Neural progenitor cell (in vitro differentiated cells): ENCODE measurements around the gene CHCHD1. TPM values are rescaled to one million over a fixed set of nuclear protein-coding genes. Genes with fewer than 3 reads are reported as not detected.

Source experiments
- DNase-seq: peaks from one replicate; pipeline ENCODE4 v3.0.0-alpha.2; 2016; ENCODE audit warnings: low spot score
- H2AFZ ChIP-seq: fragments of 200-600 bp; sonication (generic); replicated peaks from 2 replicates; pipeline ENCODE4 v1.6.1; 2016; ENCODE audit warnings: antibody characterized with exemption
- H3F3A ChIP-seq: fragments of 200-600 bp; sonication (generic); 2 replicates; pipeline ENCODE4 v1.6.1; 2016; ENCODE audit warnings: antibody characterized with exemption, low read depth
- H3K27ac ChIP-seq: fragments of 200-600 bp; sonication (generic); 2 replicates; pipeline ENCODE4 v1.5.1; 2016; ENCODE audit warnings: mild to moderate bottlenecking
- H3K27me3 ChIP-seq: fragments of 200-600 bp; sonication (generic); 2 replicates; pipeline ENCODE4 v1.6.1; 2016; ENCODE audit warnings: mild to moderate bottlenecking, moderate library complexity
- H3K36me3 ChIP-seq: fragments of 200-600 bp; sonication (generic); 2 replicates; pipeline ENCODE4 v1.5.1; 2016
- H3K4me1 ChIP-seq: fragments of 200-600 bp; sonication (generic); 2 replicates; pipeline ENCODE4 v1.6.1; 2016; ENCODE audit warnings: mixed run types
- H3K4me2 ChIP-seq: fragments of 200-600 bp; sonication (generic); 2 replicates; pipeline ENCODE4 v1.6.1; 2016
- H3K4me3 ChIP-seq: fragments of 200-600 bp; sonication (generic); 2 replicates; pipeline ENCODE4 v1.5.1; 2016
- H3K79me2 ChIP-seq: fragments of 200-600 bp; sonication (generic); 2 replicates; pipeline ENCODE4 v1.6.1; 2016; ENCODE audit warnings: low read depth
- H3K9ac ChIP-seq: fragments of 200-600 bp; sonication (generic); 2 replicates; pipeline ENCODE4 v1.6.1; 2016
- H3K9me3 ChIP-seq: fragments of 200-600 bp; sonication (generic); 2 replicates; pipeline ENCODE4 v1.5.1; 2016; ENCODE audit warnings: low read depth
- H4K20me1 ChIP-seq: fragments of 200-600 bp; sonication (generic); 2 replicates; pipeline ENCODE4 v1.6.1; 2016; ENCODE audit warnings: low read depth
- H3K27ac Mint-ChIP-seq: 3 replicates; pipeline ENCODE4 v1.8.0; 2021; ENCODE audit warnings: mixed read lengths
- H3K27me3 Mint-ChIP-seq: 2 replicates; pipeline ENCODE4 v1.8.0; 2022; ENCODE audit warnings: low read depth, mild to moderate bottlenecking, inconsistent platforms, moderate library complexity, mixed read lengths; ENCODE audit not compliant: insufficient read depth
- H3K36me3 Mint-ChIP-seq: 3 replicates; pipeline ENCODE4 v1.8.0; 2021; ENCODE audit warnings: mixed read lengths
- H3K4me1 Mint-ChIP-seq: 3 replicates; pipeline ENCODE4 v1.8.0; 2021; ENCODE audit warnings: mixed read lengths
- H3K4me3 Mint-ChIP-seq: 3 replicates; pipeline ENCODE4 v1.8.0; 2021; ENCODE audit warnings: mild to moderate bottlenecking, moderate library complexity, mixed read lengths
- H3K9me3 Mint-ChIP-seq: 3 replicates; pipeline ENCODE4 v1.8.0; 2020; ENCODE audit warnings: mixed read lengths
- CTCF ChIP-seq: fragments of 200-600 bp; sonication (generic); IDR thresholded peaks from 2 replicates; pipeline ENCODE4 v1.5.1; 2017; ENCODE audit warnings: antibody characterized with exemption, mild to moderate bottlenecking
- EZH2 ChIP-seq: fragments of 200-600 bp; sonication (generic); IDR thresholded peaks from 2 replicates; pipeline ENCODE4 v1.6.1; 2017; ENCODE audit warnings: antibody characterized with exemption, mild to moderate bottlenecking, moderate library complexity
- EZH2phosphoT487 ChIP-seq: fragments of 200-600 bp; sonication (generic); IDR thresholded peaks from 2 replicates; pipeline ENCODE4 v1.6.1; 2017; ENCODE audit warnings: antibody characterized with exemption
- total RNA-seq: library from RNA; depleted of rRNA; stranded (reverse); fragments of >200 nt; gene quantifications from 2 replicates; pipeline ENCODE4 v1.2.3, GENCODE V29; 2015; ENCODE audit warnings: low replicate concordance

CHCHD1 gene
- total RNA-seq, 1 donor from 2014 or later, result 66.7 TPM

- TF ChIP-seq EZH2phosphoT487 (no peak), CTCF (peak; percentile 8), EZH2 (no peak)
Observed at GRCh38 chr10:73819513-73820093, 37.8 kb downstream of the CHCHD1 start.

GRCh38 chr10:73823391-73823790 is 41.5 kb downstream of the CHCHD1 start:
- H3K27me3 Mint-ChIP-seq, result peaks cover 5% of the 10 kb centered on the region

More at GRCh38 chr10:73819513-73820093, 37.8 kb downstream of the CHCHD1 start:
- no peaks in the 10 kb centered on the region for H3K4me1 Mint-ChIP-seq
- no peak overlapping the region for H3K27ac Mint-ChIP-seq
- Histone ChIP-seq H3F3A (no peaks in the 10 kb centered on the region), H3K27me3 (no peaks in the 10 kb centered on the region), H4K20me1 (no peaks in the 10 kb centered on the region), H3K9ac (no peak overlapping the region), H2AFZ (no peak overlapping the region), H3K4me1 (no peaks in the 10 kb centered on the region), H3K27ac (no peak overlapping the region), H3K4me2 (no peak overlapping the region), H3K36me3 (no peaks in the 10 kb centered on the region), H3K9me3 (no peaks in the 10 kb centered on the region), H3K79me2 (no peaks in the 10 kb centered on the region), H3K4me3 (no peak overlapping the region)
- peaks cover 3% of the 10 kb centered on the region for H3K27me3 Mint-ChIP-seq
- no peak for DNase-seq
- H3K36me3 Mint-ChIP-seq, result peaks cover 10% of the 10 kb centered on the region
- no peaks in the 10 kb centered on the region for H3K9me3 Mint-ChIP-seq
- no peak overlapping the region for H3K4me3 Mint-ChIP-seq

GRCh38 chr10:73824146-73824725 is 42.4 kb downstream of the CHCHD1 start:
- DNase-seq, result no peak
- no peak overlapping the region for H2AFZ ChIP-seq
- H3K4me2 ChIP-seq, result no peak overlapping the region
- H4K20me1 ChIP-seq, result no peaks in the 10 kb centered on the region
- TF ChIP-seq CTCF (no peak), EZH2 (no peak), EZH2phosphoT487 (no peak)
- H3K9ac ChIP-seq, result no peak overlapping the region
- H3K27ac Mint-ChIP-seq, result no peak overlapping the region
- no peaks in the 10 kb centered on the region for H3F3A ChIP-seq
- no peaks in the 10 kb centered on the region for H3K27me3 ChIP-seq
- H3K79me2 ChIP-seq, result no peaks in the 10 kb centered on the region
- no peaks in the 10 kb centered on the region for H3K36me3 ChIP-seq
- peaks cover 6% of the 10 kb centered on the region for H3K36me3 Mint-ChIP-seq
- H3K27ac ChIP-seq, result no peak overlapping the region
- H3K27me3 Mint-ChIP-seq, result peaks cover 5% of the 10 kb centered on the region
- no peaks in the 10 kb centered on the region for H3K4me1 ChIP-seq
- H3K4me3 Mint-ChIP-seq, result no peak overlapping the region
- no peaks in the 10 kb centered on the region for H3K9me3 ChIP-seq
- H3K4me1 Mint-ChIP-seq, result no peaks in the 10 kb centered on the region
- H3K4me3 ChIP-seq, result no peak overlapping the region
- no peaks in the 10 kb centered on the region for H3K9me3 Mint-ChIP-seq

More at GRCh38 chr10:73823391-73823790, 41.5 kb downstream of the CHCHD1 start:
- Histone ChIP-seq H3K4me2 (no peak overlapping the region), H3K4me1 (no peaks in the 10 kb centered on the region), H3K9me3 (no peaks in the 10 kb centered on the region), H4K20me1 (no peaks in the 10 kb centered on the region), H3K27ac (no peak overlapping the region), H3K79me2 (no peaks in the 10 kb centered on the region), H3K27me3 (no peaks in the 10 kb centered on the region), H2AFZ (no peak overlapping the region), H3F3A (no peaks in the 10 kb centered on the region), H3K4me3 (no peak overlapping the region), H3K9ac (no peak overlapping the region), H3K36me3 (no peaks in the 10 kb centered on the region)
- no peak for DNase-seq
- no peaks in the 10 kb centered on the region for H3K9me3 Mint-ChIP-seq
- TF ChIP-seq EZH2phosphoT487, result no peak
- H3K4me1 Mint-ChIP-seq, result no peaks in the 10 kb centered on the region
- H3K36me3 Mint-ChIP-seq, result peaks cover 6% of the 10 kb centered on the region
- no peak overlapping the region for H3K27ac Mint-ChIP-seq
- H3K4me3 Mint-ChIP-seq, result no peak overlapping the region
